ENCODE data around the gene ZCCHC14. TPM values are rescaled to one million over a fixed set of nuclear protein-coding genes. Genes with fewer than 3 reads are reported as not detected.

ZCCHC14 gene
- polyA plus RNA-seq, 4 donors, result 28.3 to 35.5 (median 34.5) TPM

- no peak for DNase-seq (ENCODE audit: low read depth in 4 of 4, low spot score in 3 of 4)
These were observed 56.3 kb downstream of the ZCCHC14 start for GRCh38 chr16:87436225-87437172.

- DNase-seq (ENCODE audit: low read depth in 4 of 4, low spot score in 3 of 4), result no peak
These were observed 57.2 kb downstream of the ZCCHC14 start for GRCh38 chr16:87435372-87436224.

GRCh38 chr16:87434146-87434667 is 58.6 kb downstream of the ZCCHC14 start:
- DNase-seq (ENCODE audit: low read depth in 4 of 4, low spot score in 3 of 4), result no peak

GRCh38 chr16:87432330-87432915 is 60.4 kb downstream of the ZCCHC14 start:
- DNase-seq (ENCODE audit: low read depth in 4 of 4, low spot score in 3 of 4), result no peak

GRCh38 chr16:87431926-87432325 is 60.9 kb downstream of the ZCCHC14 start:
- no peak for DNase-seq (ENCODE audit: low read depth in 4 of 4, low spot score in 3 of 4)

- no peak for DNase-seq (ENCODE audit: low read depth in 4 of 4, low spot score in 3 of 4)
These were observed 66.2 kb downstream of the ZCCHC14 start for GRCh38 chr16:87426423-87427215.

- DNase-seq (ENCODE audit: low read depth in 4 of 4, low spot score in 3 of 4), result no peak
These were observed 66.9 kb downstream of the ZCCHC14 start for GRCh38 chr16:87425941-87426340.

GRCh38 chr16:87424266-87424665 is 68.6 kb downstream of the ZCCHC14 start:
- no peak for DNase-seq (ENCODE audit: low read depth in 4 of 4, low spot score in 3 of 4)

- no peak for DNase-seq (ENCODE audit: low read depth in 4 of 4, low spot score in 3 of 4)
These were observed 69.4 kb downstream of the ZCCHC14 start for GRCh38 chr16:87423429-87423828.

GRCh38 chr16:87422106-87422505 is 70.7 kb downstream of the ZCCHC14 start:
- DNase-seq (ENCODE audit: low read depth in 4 of 4, low spot score in 3 of 4), result no peak

GRCh38 chr16:87421003-87421912 is 71.6 kb downstream of the ZCCHC14 start:
- DNase-seq (ENCODE audit: low read depth in 4 of 4, low spot score in 3 of 4), result no peak

GRCh38 chr16:87420026-87421002 is 72.5 kb downstream of the ZCCHC14 start:
- no peak for DNase-seq (ENCODE audit: low read depth in 4 of 4, low spot score in 3 of 4)

GRCh38 chr16:87418644-87419043 is 74.2 kb downstream of the ZCCHC14 start:
- no peak for DNase-seq (ENCODE audit: low read depth in 4 of 4, low spot score in 3 of 4)

GRCh38 chr16:87418216-87418615 is 74.6 kb downstream of the ZCCHC14 start:
- no peak for DNase-seq (ENCODE audit: low read depth in 4 of 4, low spot score in 3 of 4)

- DNase-seq (ENCODE audit: low read depth in 4 of 4, low spot score in 3 of 4), result no peak
These were observed 75.3 kb downstream of the ZCCHC14 start for GRCh38 chr16:87417528-87417910.

GRCh38 chr16:87416826-87417527 is 75.8 kb downstream of the ZCCHC14 start:
- DNase-seq (ENCODE audit: low read depth in 4 of 4, low spot score in 3 of 4), result no peak

GRCh38 chr16:87415441-87415840 is 77.4 kb downstream of the ZCCHC14 start:
- DNase-seq (ENCODE audit: low read depth in 4 of 4, low spot score in 3 of 4), result no peak

All from left renal pelvis (tissue), 4 donors.